Fibroblast of skin of scalp (primary cell): ENCODE measurements around the gene UGT2A1.

Experiments
- DNase-seq: peaks from one replicate; pipeline ENCODE4 v3.0.0-alpha.2; 2013

UGT2A1 gene

DNA sequence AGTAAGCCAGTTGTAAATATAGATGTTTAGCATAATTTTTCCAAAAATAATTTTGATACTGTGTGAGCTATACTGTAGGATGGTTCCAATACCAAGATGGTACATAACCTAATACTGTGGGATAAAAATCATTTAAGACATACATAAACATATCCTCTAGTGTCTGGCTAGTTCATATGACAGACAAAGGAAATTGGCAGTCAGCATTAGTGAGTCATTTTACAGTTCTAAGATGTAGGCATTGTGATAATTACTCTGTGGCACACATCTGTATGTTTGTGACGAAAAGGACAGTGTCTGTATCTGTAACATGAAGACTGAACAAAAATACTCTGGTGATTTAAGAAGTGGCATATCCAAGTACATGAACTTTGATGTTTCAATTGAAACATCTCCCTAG is 63.2 kb downstream of the UGT2A1 start:
- DNase-seq, result no peak

DNA sequence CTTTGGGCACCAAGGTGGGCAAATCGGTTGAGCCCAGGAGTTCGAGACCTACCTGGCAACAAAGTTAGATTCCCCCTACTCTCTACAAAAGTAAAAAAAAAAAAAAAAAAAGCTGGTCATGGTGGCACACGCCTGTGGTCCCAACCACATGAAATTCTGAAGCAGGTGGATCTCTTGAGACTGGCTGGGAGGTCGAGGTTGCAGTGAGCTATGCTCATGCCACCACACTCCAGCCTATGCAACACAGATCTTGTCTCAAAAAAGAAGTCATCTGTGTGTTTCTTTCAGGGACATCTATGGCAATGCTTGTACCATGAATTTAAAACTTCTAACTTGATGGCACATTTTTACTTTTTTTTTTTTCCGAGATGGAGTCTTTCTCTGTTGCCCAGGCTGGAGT is 68.9 kb downstream of the UGT2A1 start:
- DNase-seq, result no peak

DNA sequence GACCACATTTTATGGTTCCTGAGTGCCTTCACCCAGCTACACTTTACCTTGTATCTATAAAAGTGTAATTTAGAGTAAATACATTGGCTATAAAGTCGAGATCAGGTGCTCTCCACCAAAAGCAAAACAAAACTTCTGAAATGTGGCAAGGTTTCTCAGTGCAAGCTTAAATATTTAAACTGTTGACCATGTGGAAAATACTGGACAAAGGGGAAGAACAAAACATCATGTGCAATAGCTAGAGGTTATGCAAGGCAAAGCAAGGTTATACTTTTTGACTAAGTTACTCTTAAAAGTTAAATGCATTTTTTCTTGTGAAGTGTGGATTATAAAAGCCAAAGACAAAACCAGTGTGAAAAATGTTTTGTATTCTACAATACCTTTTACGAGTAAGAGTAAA is 69.5 kb downstream of the UGT2A1 start:
- DNase-seq, result no peak

DNA sequence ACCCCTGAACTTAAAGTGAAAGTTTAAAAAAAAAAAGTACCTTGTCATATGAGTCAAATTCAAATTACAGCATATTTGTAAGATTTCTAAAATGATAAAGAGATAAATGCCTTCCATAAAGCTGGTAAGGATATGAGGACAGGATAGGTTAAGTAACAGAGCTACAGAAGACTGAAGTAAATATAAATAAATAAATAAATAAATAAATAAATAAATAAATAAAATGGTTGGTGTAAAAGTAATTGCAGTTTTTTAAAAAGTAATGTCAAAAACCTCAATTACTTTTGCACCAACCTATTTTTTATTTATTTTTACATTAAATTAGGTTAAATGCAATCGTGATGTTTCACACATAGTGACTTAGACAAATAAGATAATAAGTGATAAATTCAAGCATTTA is 75.8 kb downstream of the UGT2A1 start:
- no peak for DNase-seq

DNA sequence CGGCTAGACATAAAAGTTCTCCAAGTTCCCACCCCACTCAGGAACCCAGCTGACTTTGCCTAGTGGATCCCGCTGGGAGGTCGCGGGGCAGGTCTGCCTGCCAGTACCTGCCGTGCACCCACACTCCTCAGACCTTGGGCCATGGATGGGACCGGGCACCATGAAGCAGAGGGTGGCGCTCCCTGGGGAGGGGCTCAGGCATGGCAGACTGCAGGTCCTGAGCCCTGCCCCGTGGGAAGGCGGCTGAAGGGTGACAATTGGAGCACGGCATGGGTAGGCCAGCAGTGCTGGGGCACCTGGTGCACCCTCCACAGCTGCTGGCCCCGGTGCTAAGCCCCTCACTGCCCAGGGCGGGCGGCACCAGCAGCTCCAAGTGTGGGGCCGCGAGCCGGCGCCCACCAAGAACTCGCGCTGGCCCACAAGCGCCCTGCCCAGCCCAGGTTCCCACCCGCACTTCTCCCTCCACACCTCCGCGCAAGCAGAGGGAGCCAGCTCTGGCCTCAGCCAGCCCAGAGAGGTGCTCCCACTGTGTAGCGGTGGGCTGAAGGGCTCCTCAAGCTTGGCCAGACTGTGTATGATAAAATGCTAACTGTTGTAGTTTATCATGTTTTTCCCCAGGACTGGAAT is 76.7 kb downstream of the UGT2A1 start:
- DNase-seq, result no peak

DNA sequence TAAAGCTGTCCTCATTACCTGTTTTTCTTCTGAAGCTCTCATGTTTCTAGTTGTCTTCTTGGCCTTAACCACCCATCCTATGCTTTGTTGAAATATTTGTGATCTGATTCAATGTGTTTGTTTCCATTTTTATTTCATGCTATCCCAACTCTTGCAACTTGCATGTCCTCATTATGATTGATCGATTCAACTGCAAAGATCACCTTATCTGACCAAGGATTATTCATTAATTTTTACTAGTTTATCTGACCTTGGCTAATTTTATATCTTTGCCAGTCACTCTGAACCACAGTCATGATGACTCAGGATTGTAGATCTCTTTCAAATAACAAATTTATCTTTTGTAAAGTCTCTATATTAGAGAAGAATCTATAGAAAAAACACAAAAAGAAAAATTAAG is 84.3 kb downstream of the UGT2A1 start:
- no peak for DNase-seq

DNA sequence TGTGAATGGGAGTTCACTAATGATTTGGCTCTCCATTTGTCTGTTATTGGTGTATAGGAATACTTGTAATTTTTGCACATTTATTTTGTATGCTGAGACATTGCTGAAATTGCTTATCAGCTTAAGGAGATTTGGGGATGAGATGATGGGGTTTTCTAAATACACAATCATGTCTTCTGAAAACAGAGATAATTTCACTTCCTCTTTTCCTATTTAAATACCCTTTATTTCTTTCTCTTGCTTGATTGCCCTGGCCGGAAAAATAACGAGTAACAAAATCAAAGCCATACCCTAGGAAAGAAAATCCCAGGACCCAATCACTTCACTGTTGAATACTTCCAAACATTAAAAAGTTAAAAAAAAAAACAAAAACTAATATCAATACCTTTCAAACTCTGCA is 89.6 kb downstream of the UGT2A1 start:
- DNase-seq, result no peak

DNA sequence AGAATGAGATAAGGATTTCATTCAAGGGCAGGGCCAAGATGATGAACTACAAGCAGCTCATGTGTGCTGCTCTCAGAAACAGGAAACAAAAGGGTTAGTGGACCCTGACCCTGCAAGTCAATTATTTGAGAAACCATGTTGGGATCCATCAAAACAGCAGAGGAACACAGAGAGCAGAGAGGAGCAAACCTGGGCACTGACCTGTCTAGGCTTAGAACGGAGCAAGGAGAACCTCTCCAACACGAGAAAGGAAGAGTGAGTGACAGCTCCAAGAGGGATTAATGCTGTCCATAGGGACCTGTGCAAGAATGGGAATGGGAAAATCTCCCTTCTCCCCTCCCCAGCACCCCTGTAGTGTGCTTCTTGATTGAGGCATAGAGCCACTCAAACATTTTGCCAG is 103.4 kb downstream of the UGT2A1 start:
- no peak for DNase-seq

DNA sequence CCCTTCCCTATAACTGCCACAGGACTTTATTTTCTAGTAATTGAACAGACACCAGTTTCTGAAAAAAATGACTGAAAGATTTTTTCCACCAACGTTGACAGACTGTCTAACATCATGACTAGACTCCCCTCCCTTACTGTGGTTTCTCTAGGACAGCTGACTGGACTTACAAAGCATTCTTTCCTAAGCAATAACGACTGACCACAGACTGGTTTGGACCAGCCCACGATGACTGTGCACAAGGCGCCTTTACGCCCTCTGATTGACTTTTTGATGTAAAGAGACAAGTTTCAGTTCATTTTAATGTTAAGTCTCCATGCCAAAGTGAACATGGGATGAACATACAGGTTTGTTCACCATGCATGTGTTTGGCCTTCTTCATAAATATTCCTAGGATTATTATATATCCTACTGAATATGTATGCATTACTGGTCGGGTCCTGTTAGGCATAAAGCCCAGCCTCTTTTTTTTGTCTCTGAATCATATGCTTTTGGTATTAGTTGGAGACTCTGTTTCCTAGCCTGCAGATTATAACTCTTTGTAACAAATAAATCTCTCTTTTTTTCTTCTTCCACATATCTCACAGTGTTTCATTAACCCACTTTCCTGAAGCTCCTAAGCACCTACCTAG is 106.8 kb downstream of the UGT2A1 start:
- DNase-seq, result peak; percentile 10
